Activated CD8-positive, alpha-beta memory T cell treated with anti-CD3 and anti-CD28 coated beads for 24 hours (primary cell): ENCODE measurements around the gene LDB2.

Source experiments
- DNase-seq: peaks from one replicate; pipeline ENCODE4 v3.0.0-alpha.2; 2020

Gene LDB2

DNA sequence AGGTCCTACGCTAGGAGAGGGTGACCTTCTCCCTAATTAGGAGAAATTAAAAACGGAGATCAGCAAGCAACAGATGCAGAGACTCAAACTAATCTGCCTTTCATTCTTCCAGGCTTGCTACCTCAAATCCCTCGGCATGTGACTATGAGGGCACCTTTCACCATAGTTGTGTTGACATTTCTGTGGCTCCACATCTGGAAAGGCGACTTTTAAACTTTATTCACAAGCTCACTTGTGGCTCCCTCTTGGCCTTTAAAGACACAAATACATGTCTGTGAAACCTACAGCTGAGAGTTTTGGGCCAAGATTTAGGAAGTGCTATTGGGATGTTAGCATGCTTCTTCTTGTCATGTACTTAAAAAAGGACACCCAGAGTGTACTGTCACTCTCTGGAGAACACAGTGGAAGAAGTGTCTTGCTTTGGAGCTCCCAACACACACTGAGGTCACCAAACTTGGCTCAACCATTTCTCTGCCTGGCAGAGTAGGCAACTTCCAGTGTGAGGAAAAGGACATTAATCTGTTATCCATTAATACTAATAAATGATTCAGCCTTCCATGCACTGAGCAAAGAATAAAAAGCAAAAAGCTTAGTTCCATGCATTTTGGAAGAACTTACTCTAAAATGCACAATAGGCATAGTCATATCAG lies 60.1 kb downstream of the LDB2 start:
- DNase-seq = no peak

DNA sequence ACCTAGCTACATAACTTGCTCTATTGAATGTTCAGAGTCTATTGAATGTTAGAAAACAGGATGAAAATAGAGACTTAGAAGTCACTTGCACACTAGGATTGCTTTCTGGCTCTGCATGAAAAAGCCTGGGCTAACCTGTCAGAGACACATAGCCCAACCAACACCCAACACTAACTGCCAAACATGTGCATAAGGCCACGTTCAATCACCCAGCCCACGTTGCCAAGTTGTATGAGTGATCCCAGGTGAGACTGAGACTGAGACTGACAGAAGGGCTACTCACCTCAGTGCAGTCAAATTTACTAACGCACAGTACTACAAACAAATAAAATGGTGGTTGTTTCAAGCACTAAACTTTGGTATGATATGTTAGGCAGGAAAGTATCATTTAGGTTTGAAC lies 61.0 kb downstream of the LDB2 start:
- no peak for DNase-seq

DNA sequence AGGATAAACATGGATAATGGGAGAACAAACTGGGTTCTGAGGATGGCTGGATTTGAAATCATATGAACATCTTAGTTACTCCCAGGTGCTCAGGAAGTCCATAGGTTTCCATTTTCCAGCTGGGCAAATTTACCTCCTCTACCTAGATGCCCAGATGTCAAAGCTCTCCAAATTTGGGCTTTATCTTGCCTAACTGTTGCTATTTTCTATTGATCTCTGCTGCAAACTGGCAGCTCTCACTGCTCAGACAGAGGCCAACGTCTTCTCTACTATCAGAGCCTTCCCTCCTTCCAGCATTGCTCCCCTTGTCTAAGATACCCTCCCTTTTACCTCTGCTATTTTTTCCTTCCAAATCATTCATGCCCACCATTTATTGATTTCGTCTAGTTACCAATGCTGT lies 62.1 kb downstream of the LDB2 start:
- no peak for DNase-seq

DNA sequence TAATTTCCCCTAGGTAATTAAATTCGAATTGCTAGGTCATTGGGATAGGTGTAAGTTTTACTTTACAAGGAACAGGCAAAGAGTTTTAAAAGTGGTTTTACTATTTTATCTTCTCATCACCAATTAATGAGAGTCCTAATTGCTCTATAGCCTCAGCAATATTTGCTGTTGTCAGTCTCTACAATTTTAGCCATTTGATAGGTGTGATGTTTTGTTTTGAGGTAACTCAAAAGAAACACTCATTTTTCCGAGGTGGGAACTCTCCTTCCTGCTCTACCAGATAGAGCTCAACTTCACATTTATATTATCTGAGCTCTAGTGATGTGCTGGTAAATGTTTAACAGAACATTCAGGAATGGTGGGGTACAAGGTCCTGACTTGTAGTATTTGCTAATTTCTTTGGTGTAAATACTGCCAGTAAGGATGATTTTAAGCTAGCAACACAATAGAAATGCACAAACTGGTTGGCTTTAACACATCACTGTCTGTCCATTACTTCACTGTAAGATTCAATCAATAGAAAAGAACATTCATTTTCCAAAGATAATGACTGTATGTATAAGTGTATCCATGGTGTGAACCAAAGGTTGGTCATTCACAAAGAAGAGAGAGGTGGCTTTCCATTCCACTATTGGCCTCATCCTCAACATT lies 62.7 kb downstream of the LDB2 start:
- DNase-seq = no peak

DNA sequence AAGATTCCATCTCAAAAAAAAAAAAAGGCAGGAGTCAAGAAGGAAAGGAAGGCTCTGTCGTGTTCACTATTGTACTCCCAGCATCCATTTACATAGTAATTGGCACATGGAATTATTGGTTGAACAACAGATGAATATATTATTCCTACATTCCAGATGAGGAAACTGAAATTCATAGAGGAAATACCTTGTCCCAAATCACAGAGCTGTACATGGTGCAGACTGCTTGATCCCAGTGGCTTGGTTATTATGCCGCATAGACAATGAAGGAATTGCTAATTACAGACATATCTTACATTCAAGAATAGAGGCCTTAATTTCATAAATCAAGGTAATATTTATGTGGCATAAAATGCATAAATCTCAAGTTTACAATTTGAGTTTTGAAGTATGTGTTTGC lies 63.6 kb downstream of the LDB2 start:
- no peak for DNase-seq

DNA sequence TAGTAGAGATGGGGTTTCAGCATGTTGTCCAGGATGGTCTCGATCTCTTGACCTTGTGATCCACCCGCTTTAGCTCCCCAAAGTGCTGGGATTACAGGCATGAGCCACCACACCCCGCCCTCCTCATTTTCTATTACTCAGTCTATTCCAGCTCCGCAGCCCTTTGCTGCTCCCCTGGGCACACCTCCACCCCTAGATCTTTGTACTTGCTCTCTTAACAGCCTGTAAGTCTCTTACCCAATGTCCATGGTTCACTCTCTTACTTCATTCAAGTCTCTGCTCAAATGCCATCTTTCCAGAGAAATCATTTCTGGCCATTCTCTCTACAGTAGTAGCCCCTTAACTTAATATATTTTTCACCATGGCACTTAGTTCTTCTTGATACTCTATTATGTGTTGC lies 64.7 kb downstream of the LDB2 start:
- DNase-seq = no peak

DNA sequence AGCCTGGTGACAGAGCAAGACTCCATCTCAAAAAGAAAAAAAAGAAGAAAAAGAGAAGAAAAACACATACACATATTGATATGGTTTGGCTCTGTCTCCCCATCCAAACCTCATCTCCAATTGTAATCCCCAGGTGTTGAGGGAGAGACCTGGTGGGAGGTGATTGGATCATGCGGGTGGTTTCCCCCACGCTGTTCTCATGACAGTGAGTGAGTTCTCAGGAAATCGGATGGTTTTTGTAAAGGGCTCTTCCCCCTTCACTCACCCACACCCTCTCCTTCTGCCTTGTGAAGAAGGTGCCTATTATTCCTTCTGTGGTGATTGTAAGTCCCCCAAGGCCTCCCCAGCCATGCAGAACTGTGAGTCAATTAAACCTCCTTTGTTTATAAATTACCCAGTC lies 68.4 kb downstream of the LDB2 start:
- no peak for DNase-seq

DNA sequence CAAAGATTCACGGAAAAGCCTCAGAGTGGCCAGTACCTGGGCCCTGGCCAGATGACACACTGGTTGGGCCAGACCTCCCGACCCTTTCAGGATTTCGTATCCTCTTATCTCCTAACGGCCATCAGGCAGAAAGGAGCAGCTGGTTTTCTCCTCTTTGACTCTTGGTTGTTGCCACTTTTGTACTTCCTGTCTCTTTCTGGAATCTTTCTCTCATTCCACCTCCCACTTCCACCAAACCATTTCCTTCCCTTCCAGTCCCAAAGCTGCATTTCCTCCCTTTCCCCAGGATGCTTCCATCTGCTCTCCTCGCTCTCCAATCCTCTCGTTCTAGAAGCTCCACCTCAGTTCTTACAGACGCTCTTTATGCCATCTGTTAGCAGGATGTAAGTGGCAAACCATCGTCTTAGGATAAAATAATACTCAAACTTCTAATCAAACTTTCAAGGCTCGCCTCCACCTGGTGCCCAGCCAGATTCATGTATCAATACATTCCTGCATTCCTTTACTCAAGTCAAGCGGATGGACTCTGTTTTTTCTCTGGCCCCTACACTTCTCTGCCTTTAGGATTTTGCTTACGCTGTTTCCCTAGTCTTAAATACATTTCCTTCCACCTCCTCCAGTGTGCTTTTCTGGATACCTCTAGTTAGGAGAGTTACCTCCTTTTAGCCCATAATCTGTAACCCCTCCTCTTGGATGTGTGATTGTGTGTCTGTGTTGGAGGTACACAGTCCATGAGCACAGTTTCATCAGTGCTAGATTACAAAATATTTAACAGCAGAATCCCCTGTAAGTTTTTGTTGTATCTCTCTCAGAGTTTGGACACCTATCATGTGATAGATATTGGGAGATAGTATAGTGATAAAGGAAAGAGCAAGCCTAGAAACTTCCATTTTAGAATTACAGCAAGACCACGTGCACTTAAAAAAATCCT lies 70.4 kb downstream of the LDB2 start:
- DNase-seq = no peak

DNA sequence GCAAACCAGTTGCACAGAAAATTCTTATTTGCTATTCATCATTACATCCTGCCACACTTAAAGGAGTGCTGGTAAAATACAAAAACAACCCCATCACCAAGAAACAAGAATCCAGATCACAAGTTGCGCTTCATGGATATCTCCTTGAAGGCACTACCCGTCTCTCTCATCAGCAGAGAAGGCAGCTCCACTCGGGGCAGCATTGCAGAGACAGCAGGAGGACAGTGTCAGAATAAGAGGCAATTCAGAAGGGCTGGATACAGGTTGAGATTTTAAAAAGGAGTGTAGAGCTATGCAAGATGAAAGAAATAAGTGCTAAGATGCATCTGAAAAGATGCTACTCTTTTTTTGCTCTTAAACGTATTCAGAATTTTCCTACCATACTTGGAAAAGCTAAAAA lies 71.4 kb downstream of the LDB2 start:
- DNase-seq = no peak

DNA sequence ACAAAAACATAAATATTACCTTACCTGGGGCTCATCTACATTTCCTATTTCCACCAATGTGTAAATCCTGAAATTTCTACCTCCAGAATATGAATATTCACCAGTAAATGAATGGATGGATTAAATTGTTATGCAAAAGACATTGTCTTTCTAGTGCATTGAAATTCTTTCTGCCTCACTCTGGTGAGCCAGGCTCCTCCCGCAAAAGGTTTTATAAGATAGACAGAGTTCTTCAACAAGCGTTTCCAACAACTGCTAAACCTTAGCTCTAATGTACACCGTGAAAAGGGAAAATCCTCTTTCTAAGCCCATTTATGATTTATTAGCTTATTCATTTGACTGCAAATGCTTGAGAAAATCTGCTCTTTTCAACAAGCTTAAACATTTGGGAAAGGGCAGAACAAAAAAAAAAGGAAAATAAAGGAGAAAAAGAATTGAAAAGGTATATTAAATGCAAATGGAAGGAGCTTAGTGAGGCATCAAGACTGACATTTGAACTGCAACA lies 72.0 kb downstream of the LDB2 start:
- no peak for DNase-seq

DNA sequence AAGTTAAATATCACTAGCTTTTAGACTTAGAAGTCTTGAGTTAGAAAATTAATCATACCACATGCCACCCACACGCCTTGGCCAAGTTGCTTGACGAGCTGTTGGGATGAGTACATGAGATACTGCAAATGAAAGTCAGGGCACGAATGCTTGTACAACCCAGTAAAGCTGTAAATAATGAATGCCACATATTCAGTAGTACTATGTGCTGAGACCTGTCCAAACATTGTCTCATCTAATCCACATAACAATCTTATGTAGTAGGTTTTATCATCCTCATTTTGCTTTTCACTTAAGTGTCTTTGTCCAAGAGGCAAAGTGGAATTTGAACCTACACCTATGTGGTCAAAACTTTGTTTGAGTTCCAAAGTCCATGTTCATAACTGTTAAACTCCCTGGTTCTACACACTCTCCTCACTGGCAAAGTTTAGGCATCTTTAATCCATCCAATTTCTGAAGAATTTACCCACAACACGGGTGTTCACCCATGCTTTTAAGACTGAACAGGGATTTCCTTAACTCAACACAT lies 74.1 kb downstream of the LDB2 start:
- DNase-seq = no peak

DNA sequence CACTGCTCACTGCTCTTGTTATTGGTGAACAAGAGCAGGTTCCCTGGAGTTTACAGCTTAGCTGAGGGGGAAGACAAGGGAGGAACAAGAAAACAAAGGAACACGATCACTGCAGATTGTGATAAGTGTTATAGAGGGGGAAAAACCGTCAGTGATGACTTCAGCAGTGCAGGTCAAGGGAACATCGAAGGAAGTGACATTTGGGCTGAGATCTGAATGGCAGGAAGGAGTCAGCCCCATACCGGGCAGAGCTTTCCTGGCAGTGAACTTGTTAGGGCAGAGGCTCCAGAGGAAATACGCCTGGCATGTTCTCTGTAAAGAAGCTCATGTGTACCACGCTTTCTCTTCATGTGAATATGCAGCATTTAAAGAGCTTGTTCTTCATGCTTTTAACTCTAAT lies 78.1 kb downstream of the LDB2 start:
- DNase-seq = no peak

DNA sequence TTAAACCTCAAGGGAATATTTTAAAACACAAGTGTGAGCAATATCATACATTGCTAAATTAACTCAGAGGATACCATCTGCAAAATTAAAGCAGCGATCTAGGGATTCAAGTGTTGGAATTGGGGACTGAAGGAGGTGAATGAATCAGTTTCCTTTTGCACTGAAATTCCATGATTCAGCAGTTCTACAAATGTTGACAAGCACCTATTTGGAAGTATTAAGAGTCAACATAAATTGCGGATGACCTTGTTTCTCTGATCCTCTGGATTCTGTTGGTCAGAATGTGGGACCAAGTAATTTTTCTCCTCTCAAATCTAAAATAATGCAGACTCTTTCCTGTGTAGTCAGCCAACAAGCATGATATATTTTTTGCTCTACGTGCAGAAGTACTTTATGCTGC lies 78.8 kb downstream of the LDB2 start:
- no peak for DNase-seq

DNA sequence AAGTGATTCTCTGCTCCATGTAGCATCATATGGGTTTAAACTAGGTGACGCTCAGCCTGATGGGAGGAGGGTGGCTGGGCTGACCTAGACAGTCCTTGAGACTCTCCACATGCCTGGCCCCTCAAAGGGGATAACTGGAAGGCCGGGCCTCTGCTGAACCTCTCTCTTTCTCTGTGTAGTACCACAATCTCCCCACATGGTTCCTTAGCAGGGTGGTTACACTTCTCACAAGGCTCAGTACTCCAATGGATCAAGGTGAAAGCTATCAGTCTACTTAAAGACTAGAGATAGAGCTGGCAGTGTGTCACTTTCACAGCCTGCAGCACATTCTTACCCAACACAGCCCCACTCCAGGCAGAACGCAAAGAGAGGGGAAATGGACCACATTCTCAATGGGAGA lies 80.4 kb downstream of the LDB2 start:
- no peak for DNase-seq

DNA sequence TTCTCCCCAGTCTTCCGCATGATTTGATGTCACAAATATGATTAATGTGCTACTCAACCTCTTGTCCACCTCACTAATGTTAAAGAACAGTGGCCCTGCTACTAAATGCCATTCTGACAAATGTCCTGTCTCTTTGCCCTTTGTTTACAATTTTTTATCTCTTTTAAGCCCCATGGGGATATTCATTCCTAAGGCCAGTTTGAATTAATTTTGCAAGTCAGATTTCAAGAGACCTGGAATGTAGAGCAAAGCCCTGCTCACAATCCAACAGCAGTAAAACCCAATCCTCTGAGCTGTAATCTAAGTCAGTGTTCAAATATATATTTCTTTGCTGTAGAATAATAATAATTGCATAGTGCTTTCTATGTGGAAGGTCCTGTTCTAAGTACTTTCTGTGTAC lies 81.2 kb downstream of the LDB2 start:
- DNase-seq = no peak

DNA sequence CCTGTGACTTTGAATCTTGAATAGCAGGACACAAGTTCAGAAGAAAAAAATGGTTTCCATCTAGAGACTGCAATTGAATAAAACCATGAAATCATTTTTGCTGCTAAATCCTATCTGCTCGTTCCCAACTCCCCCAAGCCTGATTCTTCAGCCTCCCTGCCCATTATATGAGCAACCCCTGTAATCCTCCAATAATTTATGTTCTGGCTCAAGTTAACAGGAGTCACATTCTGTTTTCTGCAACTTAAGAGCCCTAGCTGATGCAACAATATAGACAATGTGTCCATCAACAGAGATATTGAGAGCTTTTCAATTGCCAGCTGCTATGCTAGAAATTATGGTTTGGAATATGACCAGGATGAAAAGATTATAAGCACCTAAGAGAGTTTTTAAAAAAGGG lies 84.1 kb downstream of the LDB2 start:
- no peak for DNase-seq

DNA sequence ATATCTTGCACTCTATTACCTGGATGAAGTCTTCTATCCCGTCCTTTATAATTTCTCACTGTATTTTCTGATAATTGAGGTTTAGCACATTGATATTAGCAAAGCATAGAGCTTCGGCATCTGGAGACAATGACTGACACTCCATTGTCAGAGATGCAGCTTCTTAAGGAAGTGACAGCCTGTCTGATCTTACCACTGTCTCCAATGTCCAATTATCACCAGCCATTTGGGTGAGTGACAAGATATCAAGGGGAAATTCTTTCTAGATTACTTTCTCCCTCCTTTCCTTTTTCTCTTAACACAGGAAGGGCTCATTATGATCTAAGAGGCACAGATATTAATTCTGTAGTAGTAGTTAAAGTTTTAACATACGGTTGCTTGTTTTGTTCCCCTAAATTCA lies 86.4 kb downstream of the LDB2 start:
- no peak for DNase-seq

DNA sequence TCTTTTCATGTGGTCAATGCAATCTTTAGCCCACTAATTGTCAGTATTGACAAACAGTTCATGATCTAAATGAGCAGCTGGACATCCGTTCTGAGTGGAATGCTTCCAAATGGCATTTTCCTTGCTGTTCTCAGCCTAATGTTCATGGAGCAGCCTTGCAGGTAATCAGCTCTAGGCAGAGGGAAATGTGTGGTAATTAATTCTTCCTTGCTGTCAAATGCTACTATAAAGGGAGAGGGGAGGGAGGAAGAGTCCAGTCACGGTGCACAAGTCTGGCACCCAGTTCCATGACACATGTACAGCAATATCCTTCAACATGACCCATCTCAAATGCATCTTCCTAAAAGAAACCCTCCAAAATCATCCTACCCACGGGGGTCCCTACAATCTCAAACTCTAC lies 88.5 kb downstream of the LDB2 start:
- no peak for DNase-seq

DNA sequence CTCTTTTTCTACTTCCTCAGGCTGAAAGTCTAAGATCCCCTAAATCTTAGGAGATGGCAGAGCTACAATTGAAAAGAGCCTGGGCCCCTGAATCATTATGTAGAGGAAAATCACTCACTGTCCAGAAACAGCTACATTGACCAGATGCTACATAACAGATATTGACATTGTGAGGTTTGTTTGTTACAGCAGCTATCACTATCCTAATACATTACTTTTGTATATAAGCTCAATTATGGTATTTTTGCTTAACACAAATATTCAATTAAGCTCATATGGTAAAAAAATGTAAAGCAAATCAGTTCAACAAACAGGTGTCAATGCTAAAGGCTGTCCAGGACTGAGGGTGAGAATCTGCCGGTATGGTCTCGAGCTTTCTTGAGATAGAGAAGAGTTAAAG lies 89.4 kb downstream of the LDB2 start:
- DNase-seq = no peak

DNA sequence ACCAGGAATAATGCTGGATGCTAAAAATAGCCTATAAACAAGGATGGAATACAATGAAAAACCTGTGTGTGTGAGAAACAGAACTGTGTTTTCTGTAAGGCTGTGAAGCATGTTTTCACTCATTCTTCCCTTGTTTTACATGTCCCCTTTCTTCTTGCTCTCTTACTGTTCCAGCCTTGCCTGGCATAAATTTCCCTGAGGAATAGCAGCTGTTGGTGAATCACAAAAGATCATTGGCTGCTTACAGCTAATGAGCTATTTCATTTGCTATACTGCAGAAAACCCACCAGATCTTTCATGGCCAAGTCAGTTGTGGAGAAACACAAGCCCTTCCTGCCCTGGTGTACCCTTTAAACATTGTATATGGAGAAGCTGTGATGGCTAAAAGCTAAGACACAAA lies 91.1 kb downstream of the LDB2 start:
- DNase-seq = no peak

DNA sequence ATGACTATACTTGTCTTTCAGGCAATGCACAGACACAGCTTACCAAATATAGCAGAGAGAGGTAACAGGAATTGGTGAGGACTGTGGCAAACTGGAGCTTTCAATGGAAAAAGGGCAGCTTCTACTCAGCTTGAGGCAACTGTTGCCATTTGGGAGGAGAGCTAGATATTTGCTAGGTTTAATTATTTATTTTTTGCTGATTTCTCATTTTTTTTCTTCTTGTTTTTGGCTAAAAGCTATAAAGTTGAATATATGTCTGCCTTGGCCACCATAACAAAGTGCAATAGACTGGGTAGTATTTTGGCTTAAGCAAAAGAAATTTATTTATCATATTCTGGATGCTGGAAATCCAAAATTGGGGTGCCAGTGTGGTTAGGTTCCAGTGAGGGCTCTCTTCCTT lies 93.9 kb downstream of the LDB2 start:
- no peak for DNase-seq

DNA sequence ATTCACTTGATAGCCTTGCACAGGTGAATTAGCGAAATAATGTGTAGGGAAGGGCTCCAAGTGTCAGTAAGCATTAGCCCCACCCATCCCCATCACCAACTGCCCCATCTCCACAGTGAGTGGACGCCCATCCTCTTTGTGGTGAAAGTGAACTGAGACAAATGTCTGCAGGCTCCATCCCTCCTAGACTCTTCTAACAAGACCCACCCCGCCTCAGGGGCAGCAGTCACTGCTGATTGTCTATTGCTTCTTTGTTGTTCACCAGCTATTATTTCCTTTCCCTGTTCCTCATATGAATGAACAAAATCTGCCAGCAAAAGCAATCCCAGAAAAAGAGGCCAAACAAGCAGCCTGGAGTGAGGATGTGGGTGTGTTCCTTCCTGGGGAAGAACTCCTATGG lies 96.4 kb downstream of the LDB2 start:
- no peak for DNase-seq

DNA sequence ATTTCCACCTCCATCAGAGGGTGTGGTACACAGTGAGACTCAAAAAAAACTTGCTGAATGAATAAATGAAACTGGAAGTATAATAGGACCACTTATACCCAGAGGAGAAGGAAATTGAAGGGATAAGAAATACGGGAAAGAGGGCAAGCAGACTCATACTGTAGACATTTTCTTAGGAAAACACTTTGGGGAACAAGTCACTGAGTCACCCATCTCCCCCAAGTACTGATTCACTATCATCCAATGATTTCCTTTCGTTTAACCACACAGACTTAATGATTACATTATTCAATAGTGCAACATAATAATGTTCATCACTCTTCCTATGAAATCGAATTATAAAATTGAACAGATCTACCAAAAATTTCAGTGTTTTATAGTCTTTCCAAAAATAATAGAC lies 97.1 kb downstream of the LDB2 start:
- no peak for DNase-seq
